VCaP (cell line): ENCODE measurements around the gene MLH3.
A peak's percentile ranks its signal among the peaks of the same experiment; 100 is the strongest.

Experiments used
- H3K27ac ChIP-seq: fragments of 450-650 bp; 2 replicates; pipeline ENCODE4 v1.5.1; 2017
- TF ChIP-seq, protein P1 (sequence below): fragments of 450-650 bp; conservative IDR thresholded peaks from 2 replicates; pipeline ENCODE4 v1.5.1; 2017; ENCODE audit warnings: mild to moderate bottlenecking, moderate library complexity

MLH3 gene

DNA sequence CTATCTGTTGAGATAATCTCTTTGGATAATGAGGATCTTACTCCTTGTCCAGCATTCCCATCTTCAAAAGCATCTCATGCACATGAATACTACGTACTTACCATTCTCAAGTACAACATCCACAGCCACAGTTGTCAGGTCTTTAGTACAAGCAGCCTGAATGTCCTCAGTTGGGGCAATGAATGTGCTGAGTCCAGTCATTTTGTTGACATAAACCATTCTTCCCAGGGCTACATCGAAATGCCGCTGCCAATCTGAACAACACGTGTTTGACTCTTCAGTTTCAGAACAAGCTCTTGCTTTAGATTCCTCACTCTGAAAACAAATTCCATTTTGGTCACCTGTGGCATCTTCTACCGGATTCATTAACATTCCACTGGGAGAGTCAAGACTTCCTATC is 5.0 kb downstream of the MLH3 start:
- TF ChIP-seq, protein P1, sequence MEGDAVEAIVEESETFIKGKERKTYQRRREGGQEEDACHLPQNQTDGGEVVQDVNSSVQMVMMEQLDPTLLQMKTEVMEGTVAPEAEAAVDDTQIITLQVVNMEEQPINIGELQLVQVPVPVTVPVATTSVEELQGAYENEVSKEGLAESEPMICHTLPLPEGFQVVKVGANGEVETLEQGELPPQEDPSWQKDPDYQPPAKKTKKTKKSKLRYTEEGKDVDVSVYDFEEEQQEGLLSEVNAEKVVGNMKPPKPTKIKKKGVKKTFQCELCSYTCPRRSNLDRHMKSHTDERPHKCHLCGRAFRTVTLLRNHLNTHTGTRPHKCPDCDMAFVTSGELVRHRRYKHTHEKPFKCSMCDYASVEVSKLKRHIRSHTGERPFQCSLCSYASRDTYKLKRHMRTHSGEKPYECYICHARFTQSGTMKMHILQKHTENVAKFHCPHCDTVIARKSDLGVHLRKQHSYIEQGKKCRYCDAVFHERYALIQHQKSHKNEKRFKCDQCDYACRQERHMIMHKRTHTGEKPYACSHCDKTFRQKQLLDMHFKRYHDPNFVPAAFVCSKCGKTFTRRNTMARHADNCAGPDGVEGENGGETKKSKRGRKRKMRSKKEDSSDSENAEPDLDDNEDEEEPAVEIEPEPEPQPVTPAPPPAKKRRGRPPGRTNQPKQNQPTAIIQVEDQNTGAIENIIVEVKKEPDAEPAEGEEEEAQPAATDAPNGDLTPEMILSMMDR: no peak
- no peak overlapping the region for H3K27ac ChIP-seq

GRCh38 chr14:75044752-75045151 is 6.5 kb downstream of the MLH3 start:
- H3K27ac ChIP-seq: no peak overlapping the region
- TF ChIP-seq, protein P1: no peak

DNA sequence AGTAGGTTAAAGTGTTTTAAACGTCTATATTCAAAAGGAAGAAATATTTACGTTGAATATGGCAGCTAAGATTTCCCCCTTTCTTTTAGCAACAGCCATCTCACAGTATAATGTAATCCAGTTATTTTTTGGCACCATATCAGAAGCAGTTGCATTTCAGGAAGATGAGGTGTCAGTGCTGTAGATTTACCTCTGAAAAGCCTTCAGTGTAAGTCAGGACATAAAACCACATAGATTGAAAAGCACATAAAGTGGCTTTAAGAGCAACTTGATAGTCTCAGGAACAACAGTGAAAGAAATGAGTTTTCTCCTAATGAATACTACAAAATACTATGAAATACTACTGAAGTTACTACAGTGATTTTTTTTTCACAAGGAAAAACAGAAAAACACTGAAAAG is 6.9 kb downstream of the MLH3 start:
- H3K27ac ChIP-seq: no peak overlapping the region
- TF ChIP-seq, protein P1: no peak

DNA sequence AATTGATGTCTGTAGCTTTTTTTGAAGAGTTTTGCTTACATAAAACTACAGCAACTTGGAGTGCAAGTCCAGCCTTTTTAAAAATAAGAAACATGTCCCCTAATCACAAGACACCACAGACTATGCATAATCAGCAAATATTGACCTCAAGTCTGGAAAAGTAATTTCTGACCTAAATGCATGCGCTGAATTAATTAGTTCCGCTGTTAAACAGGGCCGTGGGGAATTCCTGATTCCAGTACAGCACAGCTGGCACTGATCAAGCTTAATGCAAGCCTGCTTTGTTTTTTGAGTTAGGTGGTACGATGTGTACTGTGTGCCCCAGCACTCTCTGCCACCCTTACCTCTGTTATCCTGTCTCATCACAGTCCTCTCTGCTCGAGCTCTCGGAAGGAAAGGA is 9.2 kb downstream of the MLH3 start:
- H3K27ac ChIP-seq: peak overlapping the region; percentile 41

DNA sequence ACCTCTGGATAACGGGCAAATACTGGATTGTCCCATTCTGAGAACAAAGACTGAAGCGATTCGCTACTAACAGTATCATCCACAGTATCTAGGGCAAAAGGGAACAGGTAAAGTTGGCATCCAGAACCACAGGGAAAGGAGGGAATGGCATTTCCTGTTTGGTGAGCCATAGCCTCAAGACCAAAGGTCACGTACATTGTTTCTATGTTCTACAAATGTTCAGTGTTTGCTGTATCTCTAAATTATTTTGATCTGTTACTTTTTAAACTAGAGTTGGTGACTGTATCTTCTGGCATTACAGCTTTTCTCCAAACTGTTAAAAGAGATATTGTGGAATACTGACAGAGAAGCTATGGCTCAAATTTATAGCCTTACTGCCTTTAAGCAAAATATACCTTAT is 9.7 kb downstream of the MLH3 start:
- TF ChIP-seq, protein P1: no peak
- H3K27ac ChIP-seq: peak overlapping the region; percentile 41

More for the DNA sequence above, 9.2 kb downstream of the MLH3 start:
- TF ChIP-seq, protein P1: no peak

- TF ChIP-seq, protein P1: no peak
- H3K27ac ChIP-seq: peak overlapping the region; percentile 41
Measured at GRCh38 chr14:75040959-75041358, 10.3 kb downstream of the MLH3 start.

DNA sequence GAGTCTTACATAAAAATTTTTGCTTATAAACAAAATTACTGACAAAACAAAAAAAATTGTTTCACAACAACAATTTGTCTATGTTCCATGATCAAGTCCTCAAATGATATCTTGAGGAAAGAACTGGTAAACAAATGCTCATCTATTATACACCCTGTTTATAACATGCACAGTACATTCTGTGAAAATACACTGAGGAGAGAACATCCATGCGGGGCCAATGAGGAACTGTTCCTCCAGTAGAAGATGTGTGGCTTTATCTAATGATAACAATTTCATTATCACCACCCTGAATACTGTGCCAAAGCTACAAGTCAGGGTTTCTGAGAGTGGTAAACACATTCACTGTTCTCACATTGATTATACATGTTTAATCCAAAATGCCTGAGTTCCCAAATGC is 10.8 kb downstream of the MLH3 start:
- H3K27ac ChIP-seq: peak overlapping the region; percentile 41; the same call in 1 of the 2 replicates
- TF ChIP-seq, protein P1: no peak

DNA sequence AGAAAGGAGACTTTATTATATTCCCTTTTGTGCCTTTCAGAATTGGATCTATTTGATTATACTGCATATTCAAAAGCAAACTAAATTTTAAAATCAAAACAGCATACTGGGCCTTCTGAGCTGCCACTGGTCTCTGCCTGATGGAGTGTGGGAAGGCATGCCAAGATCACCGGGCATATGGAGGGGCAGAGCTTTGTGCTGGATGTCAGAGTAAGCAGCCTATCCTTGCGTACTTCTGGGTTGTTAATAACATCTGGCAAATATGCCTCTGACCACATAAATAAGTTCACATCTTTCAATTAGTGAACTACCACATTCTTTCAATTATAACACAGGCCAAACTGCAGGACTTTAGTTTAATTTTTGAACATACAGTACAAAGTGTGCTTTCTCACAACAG is 18.3 kb downstream of the MLH3 start:
- TF ChIP-seq, protein P1: no peak
- no peak overlapping the region for H3K27ac ChIP-seq
